GM19099 (cell line): Measurements from ENCODE around the gene AGBL4.

Experiments used
- POLR2A ChIP-seq: IDR thresholded peaks from 3 replicates; pipeline ENCODE4 v1.6.1; 2011; ENCODE audit warnings: low read depth; ENCODE audit not compliant: insufficient read length; ENCODE audit errors: extremely low read depth

AGBL4 gene

GRCh38 chr1:48889082-48889481 lies 1134.7 kb downstream of the AGBL4 start:
- TF ChIP-seq POLR2A: no peak

- no peak for TF ChIP-seq POLR2A
Observed at GRCh38 chr1:48887796-48888195, 1136.0 kb downstream of the AGBL4 start.

GRCh38 chr1:48882020-48882419 lies 1141.7 kb downstream of the AGBL4 start:
- TF ChIP-seq POLR2A: no peak

GRCh38 chr1:48878191-48878940 lies 1145.4 kb downstream of the AGBL4 start:
- TF ChIP-seq POLR2A: no peak

GRCh38 chr1:48876330-48876785 lies 1147.4 kb downstream of the AGBL4 start:
- TF ChIP-seq POLR2A: no peak

- TF ChIP-seq POLR2A: no peak
Observed at GRCh38 chr1:48875552-48876329, 1148.0 kb downstream of the AGBL4 start.

- TF ChIP-seq POLR2A: no peak
Observed at GRCh38 chr1:48873944-48874343, 1149.8 kb downstream of the AGBL4 start.

- TF ChIP-seq POLR2A: no peak
Observed at GRCh38 chr1:48870596-48870995, 1153.2 kb downstream of the AGBL4 start.

GRCh38 chr1:48869116-48869893 lies 1154.4 kb downstream of the AGBL4 start:
- no peak for TF ChIP-seq POLR2A

- no peak for TF ChIP-seq POLR2A
Observed at GRCh38 chr1:48864913-48865312, 1158.8 kb downstream of the AGBL4 start.

- TF ChIP-seq POLR2A: no peak
Observed at GRCh38 chr1:48859456-48859855, 1164.3 kb downstream of the AGBL4 start.

- TF ChIP-seq POLR2A: no peak
Observed at GRCh38 chr1:48858200-48858920, 1165.4 kb downstream of the AGBL4 start.

- TF ChIP-seq POLR2A: no peak
Observed at GRCh38 chr1:48853006-48853405, 1170.7 kb downstream of the AGBL4 start.

GRCh38 chr1:48851638-48852037 lies 1172.1 kb downstream of the AGBL4 start:
- no peak for TF ChIP-seq POLR2A

- no peak for TF ChIP-seq POLR2A
Observed at GRCh38 chr1:48848035-48848434, 1175.7 kb downstream of the AGBL4 start.
